Measurements from ENCODE around the gene RICTOR. TPM values are rescaled to one million over a fixed set of nuclear protein-coding genes. Genes with fewer than 3 reads are reported as not detected.

Gene RICTOR
- 10 to 100 TPM; 24.3 to 25.6 (median 25.5) TPM for polyA plus RNA-seq (ENCODE audit: insufficient read length in 3 of 3)

- DNase-seq (ENCODE audit: low read depth in 3 of 3, low spot score in 2 of 3): peak; percentile 65 to 84 (median 68)
Measured at GRCh38 chr5:39074017-39074814, at the start of gene RICTOR. TSS of gene RICTOR (minus strand) at chr5:39074399. CDS start at chr5:39074377, 22 bp downstream.

GRCh38 chr5:39121922-39122321 is 47.7 kb upstream of the RICTOR start:
- DNase-seq (ENCODE audit: low read depth in 3 of 3, low spot score in 2 of 3): no peak

- no peak for DNase-seq (ENCODE audit: low read depth in 3 of 3, low spot score in 2 of 3)
Measured at GRCh38 chr5:39121315-39121714, 47.1 kb upstream of the RICTOR start.

GRCh38 chr5:39120052-39120420 is 45.8 kb upstream of the RICTOR start:
- no peak for DNase-seq (ENCODE audit: low read depth in 3 of 3, low spot score in 2 of 3)

GRCh38 chr5:39119404-39120051 is 45.3 kb upstream of the RICTOR start:
- DNase-seq (ENCODE audit: low read depth in 3 of 3, low spot score in 2 of 3): no peak

- no peak for DNase-seq (ENCODE audit: low read depth in 3 of 3, low spot score in 2 of 3)
Measured at GRCh38 chr5:39118638-39119037, 44.4 kb upstream of the RICTOR start.

- no peak for DNase-seq (ENCODE audit: low read depth in 3 of 3, low spot score in 2 of 3)
Measured at GRCh38 chr5:39117401-39117800, 43.2 kb upstream of the RICTOR start.

GRCh38 chr5:39116344-39117170 is 42.4 kb upstream of the RICTOR start:
- DNase-seq (ENCODE audit: low read depth in 3 of 3, low spot score in 2 of 3): no peak

- no peak for DNase-seq (ENCODE audit: low read depth in 3 of 3, low spot score in 2 of 3)
Measured at GRCh38 chr5:39115644-39116343, 41.6 kb upstream of the RICTOR start.

GRCh38 chr5:39114155-39114554 is 40.0 kb upstream of the RICTOR start:
- no peak for DNase-seq (ENCODE audit: low read depth in 3 of 3, low spot score in 2 of 3)

- no peak for DNase-seq (ENCODE audit: low read depth in 3 of 3, low spot score in 2 of 3)
Measured at GRCh38 chr5:39113354-39113953, 39.3 kb upstream of the RICTOR start.

- DNase-seq (ENCODE audit: low read depth in 3 of 3, low spot score in 2 of 3): no peak
Measured at GRCh38 chr5:39109606-39110005, 35.4 kb upstream of the RICTOR start.

GRCh38 chr5:39108987-39109386 is 34.8 kb upstream of the RICTOR start:
- DNase-seq (ENCODE audit: low read depth in 3 of 3, low spot score in 2 of 3): no peak

GRCh38 chr5:39107350-39107749 is 33.2 kb upstream of the RICTOR start:
- no peak for DNase-seq (ENCODE audit: low read depth in 3 of 3, low spot score in 2 of 3)

GRCh38 chr5:39106322-39106721 is 32.1 kb upstream of the RICTOR start:
- no peak for DNase-seq (ENCODE audit: low read depth in 3 of 3, low spot score in 2 of 3)

- no peak for DNase-seq (ENCODE audit: low read depth in 3 of 3, low spot score in 2 of 3)
Measured at GRCh38 chr5:39104221-39104620, 30.0 kb upstream of the RICTOR start.

- no peak for DNase-seq (ENCODE audit: low read depth in 3 of 3, low spot score in 2 of 3)
Measured at GRCh38 chr5:39102684-39103155, 28.5 kb upstream of the RICTOR start.

GRCh38 chr5:39100851-39101396 is 26.7 kb upstream of the RICTOR start:
- DNase-seq (ENCODE audit: low read depth in 3 of 3, low spot score in 2 of 3): no peak

- DNase-seq (ENCODE audit: low read depth in 3 of 3, low spot score in 2 of 3): no peak
Measured at GRCh38 chr5:39100301-39100850, 26.2 kb upstream of the RICTOR start.

GRCh38 chr5:39099831-39100230 is 25.6 kb upstream of the RICTOR start:
- no peak for DNase-seq (ENCODE audit: low read depth in 3 of 3, low spot score in 2 of 3)
